ENCODE data around the gene IQSEC2.

The IQSEC2 gene

GRCh38 chrX:53279296-53280237 lies 1.8 kb downstream of the IQSEC2 start:
- TF ChIP-seq JUND (IDR thresholded peaks at IDR 0.05; ENCODE audit: low read depth), result no peak
- peak in 1 of 2 experiments; percentile 42 for DNase-seq (ENCODE audit: low read depth in 1 of 2, low spot score in 1 of 2)
- in situ Hi-C loops (cut with HindIII; ENCODE audit: low pct_unique_long_range_greater_than_20kb, low sequenced_read_pairs), result no loop called here

GRCh38 chrX:53272808-53273337 lies 8.5 kb downstream of the IQSEC2 start:
- TF ChIP-seq JUND (IDR thresholded peaks at IDR 0.05; ENCODE audit: low read depth), result no peak
- no peak for DNase-seq (ENCODE audit: low read depth in 1 of 2, low spot score in 1 of 2)
- in situ Hi-C loops (cut with HindIII; ENCODE audit: low pct_unique_long_range_greater_than_20kb, low sequenced_read_pairs), result no loop called here

- DNase-seq (ENCODE audit: low read depth in 1 of 2, low spot score in 1 of 2), result no peak
- no peak for TF ChIP-seq JUND (IDR thresholded peaks at IDR 0.05; ENCODE audit: low read depth)
- in situ Hi-C loops (cut with HindIII; ENCODE audit: low pct_unique_long_range_greater_than_20kb, low sequenced_read_pairs), result no loop called here
Measured at GRCh38 chrX:53269536-53270107, 11.8 kb downstream of the IQSEC2 start.

GRCh38 chrX:53268173-53268572 lies 13.2 kb downstream of the IQSEC2 start:
- DNase-seq (ENCODE audit: low read depth in 1 of 2, low spot score in 1 of 2), result no peak
- TF ChIP-seq JUND (IDR thresholded peaks at IDR 0.05; ENCODE audit: low read depth), result no peak
- in situ Hi-C loops (cut with HindIII; ENCODE audit: low pct_unique_long_range_greater_than_20kb, low sequenced_read_pairs), result no loop called here

GRCh38 chrX:53266914-53267313 lies 14.5 kb downstream of the IQSEC2 start:
- in situ Hi-C loops (cut with HindIII; ENCODE audit: low pct_unique_long_range_greater_than_20kb, low sequenced_read_pairs), result no loop called here
- no peak for DNase-seq (ENCODE audit: low read depth in 1 of 2, low spot score in 1 of 2)
- no peak for TF ChIP-seq JUND (IDR thresholded peaks at IDR 0.05; ENCODE audit: low read depth)

- no peak for DNase-seq (ENCODE audit: low read depth in 1 of 2, low spot score in 1 of 2)
- no peak for TF ChIP-seq JUND (IDR thresholded peaks at IDR 0.05; ENCODE audit: low read depth)
- in situ Hi-C loops (cut with HindIII; ENCODE audit: low pct_unique_long_range_greater_than_20kb, low sequenced_read_pairs), result no loop called here
Measured at GRCh38 chrX:53265771-53266574, 15.4 kb downstream of the IQSEC2 start.

GRCh38 chrX:53263597-53264094 lies 17.7 kb downstream of the IQSEC2 start:
- in situ Hi-C loops (cut with HindIII; ENCODE audit: low pct_unique_long_range_greater_than_20kb, low sequenced_read_pairs), result no loop called here
- TF ChIP-seq JUND (IDR thresholded peaks at IDR 0.05; ENCODE audit: low read depth), result no peak
- DNase-seq (ENCODE audit: low read depth in 1 of 2, low spot score in 1 of 2), result no peak

- in situ Hi-C loops (cut with HindIII; ENCODE audit: low pct_unique_long_range_greater_than_20kb, low sequenced_read_pairs), result no loop called here
- DNase-seq (ENCODE audit: low read depth in 1 of 2, low spot score in 1 of 2), result peak in 1 of 2 experiments; percentile 88
- no peak for TF ChIP-seq JUND (IDR thresholded peaks at IDR 0.05; ENCODE audit: low read depth)
Measured at GRCh38 chrX:53262918-53263394, 18.4 kb downstream of the IQSEC2 start.

- no peak for DNase-seq (ENCODE audit: low read depth in 1 of 2, low spot score in 1 of 2)
- TF ChIP-seq JUND (IDR thresholded peaks at IDR 0.05; ENCODE audit: low read depth), result no peak
- in situ Hi-C loops (cut with HindIII; ENCODE audit: low pct_unique_long_range_greater_than_20kb, low sequenced_read_pairs), result no loop called here
Measured at GRCh38 chrX:53262189-53262917, 19.0 kb downstream of the IQSEC2 start.

GRCh38 chrX:53261355-53261972 lies 19.9 kb downstream of the IQSEC2 start:
- TF ChIP-seq JUND (IDR thresholded peaks at IDR 0.05; ENCODE audit: low read depth), result no peak
- in situ Hi-C loops (cut with HindIII; ENCODE audit: low pct_unique_long_range_greater_than_20kb, low sequenced_read_pairs), result no loop called here
- DNase-seq (ENCODE audit: low read depth in 1 of 2, low spot score in 1 of 2), result no peak

- in situ Hi-C loops (cut with HindIII; ENCODE audit: low pct_unique_long_range_greater_than_20kb, low sequenced_read_pairs), result no loop called here
- no peak for DNase-seq (ENCODE audit: low read depth in 1 of 2, low spot score in 1 of 2)
- TF ChIP-seq JUND (IDR thresholded peaks at IDR 0.05; ENCODE audit: low read depth), result no peak
Measured at GRCh38 chrX:53260836-53261235, 20.5 kb downstream of the IQSEC2 start.
